Activated CD4-positive, CD25-positive, alpha-beta regulatory T cell (primary cell): ENCODE results near the gene ZNF580.

Source experiments
- DNase-seq, 4 experiments: peaks; one replicate each; lab custom pipeline; 2025; lab: John Stamatoyannopoulos, UW

The ZNF580 gene

DNA sequence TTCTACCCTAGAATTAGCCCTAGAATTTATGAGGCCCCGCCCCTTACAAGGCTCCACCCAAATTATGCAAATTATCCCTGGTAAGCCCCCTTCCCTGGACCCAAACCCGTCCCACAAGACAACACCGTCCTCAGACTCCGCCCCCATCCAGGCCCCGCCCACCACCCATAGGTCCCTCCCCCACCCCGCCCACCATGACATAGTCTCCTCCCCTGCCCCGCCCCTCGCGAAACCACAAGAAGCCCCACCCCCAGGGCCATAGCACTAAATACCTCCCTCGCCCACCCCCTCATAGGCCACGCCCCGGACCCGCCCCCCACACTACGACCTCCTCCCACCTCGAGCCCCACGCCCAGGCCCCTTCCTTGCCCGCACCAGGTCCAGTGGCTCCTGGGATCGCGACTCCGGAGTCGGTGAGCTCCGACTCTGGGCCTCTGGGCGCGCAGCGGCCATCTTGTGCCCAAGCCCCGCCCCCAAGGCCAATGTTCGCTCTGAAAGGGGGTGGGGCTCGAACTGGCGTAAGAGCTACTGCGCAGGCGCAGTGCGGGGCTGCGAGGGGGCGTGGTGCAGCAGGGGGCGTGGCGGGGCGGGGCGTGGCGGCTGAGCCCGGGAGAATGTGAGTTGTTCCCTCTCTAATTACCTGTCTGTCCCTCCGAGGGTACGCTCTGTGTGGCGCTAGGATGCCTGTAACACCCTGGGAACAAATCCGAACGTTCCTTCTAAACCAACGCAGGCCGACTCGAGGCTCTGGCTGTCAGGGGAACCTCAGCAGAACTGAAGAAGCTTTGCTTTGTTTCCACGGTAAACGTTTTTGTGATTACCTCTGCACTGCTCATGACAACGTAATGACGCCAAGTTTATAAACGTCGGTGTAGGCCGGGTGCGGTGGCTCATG is 16.4 kb upstream of the ZNF580 start, which contains the start of gene ZNF784:
Gene ZNF784 (minus strand): TSS at position 458 of the 895 bp plus-strand sequence. CDS start 5 bp downstream, at position 453.
- DNase-seq = peak; percentile 89 to 94 (median 92)

DNA sequence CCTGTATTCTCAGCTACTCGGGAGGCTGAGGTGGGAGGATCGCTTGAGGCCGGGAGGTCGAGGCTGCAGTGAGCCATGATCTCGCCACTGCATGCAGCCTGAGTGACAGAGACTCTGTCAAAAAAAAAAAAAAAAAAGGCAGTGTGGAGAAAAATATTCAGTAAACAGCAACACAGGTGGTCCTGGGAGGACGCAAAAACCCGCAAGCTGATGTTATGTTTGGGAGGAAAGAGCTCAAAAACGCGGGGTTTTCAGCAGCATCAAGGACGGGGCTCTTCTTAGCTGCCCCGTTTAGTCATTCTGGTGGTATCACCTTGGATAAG is 15.8 kb upstream of the ZNF580 start:
- DNase-seq = no peak

DNA sequence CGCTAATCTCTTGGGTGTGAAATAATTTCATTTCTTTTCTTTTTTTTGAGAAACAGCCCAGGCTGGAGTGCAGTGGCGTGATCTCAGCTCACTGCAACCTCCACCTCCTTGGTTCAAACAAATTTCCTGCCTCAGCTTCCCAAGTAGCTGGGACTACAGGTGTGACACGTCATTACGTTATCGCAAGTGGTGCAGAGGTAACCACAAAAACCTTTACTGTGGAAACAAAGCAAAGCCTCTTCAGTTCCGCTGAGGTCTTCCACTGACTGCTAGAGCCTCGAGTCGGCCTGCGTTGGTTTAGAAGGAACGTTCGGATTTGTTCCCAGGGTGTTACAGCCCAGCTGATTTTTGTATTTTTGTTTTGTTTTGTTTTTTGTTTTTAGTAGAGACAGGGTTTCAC is 14.5 kb upstream of the ZNF580 start:
- no peak for DNase-seq

DNA sequence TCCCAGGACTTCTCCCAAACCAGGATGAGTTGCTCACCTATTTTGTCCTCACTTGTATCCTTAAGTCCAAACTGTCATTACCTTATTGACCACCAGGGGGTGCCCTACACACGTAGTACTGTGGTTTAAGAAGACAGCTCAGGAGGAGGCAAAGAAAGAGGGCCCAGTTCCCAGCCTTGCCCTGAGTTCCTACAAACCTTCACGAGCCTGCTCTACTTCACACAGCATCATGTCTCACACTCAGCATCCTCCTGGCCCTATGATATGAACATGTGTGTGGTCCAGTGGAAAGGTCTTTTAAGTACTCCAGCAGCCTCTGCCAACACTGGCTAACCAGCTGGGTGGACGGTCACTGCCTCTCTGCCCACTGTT is 8.4 kb upstream of the ZNF580 start:
- peak; percentile 70 to 87 (median 77) for DNase-seq

DNA sequence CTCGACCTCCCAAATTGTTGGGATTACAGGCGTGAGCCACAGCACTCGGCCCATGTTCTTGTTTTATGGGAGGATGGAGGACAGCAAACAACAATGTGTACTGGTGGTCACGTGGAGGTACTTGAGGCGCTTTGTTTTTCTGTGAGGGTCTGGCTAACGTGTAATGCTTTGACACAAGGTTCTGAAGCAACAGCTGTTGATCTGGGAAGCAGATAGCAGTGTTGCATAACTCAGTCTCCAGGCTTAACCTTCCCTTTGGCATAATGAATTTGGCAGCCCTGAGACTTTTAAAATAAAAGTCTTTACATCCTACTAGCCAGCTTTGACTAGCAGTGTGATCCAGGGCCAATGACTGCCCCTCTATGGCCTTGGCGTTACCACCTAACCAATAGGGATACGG is 6.9 kb upstream of the ZNF580 start:
- DNase-seq = no peak

DNA sequence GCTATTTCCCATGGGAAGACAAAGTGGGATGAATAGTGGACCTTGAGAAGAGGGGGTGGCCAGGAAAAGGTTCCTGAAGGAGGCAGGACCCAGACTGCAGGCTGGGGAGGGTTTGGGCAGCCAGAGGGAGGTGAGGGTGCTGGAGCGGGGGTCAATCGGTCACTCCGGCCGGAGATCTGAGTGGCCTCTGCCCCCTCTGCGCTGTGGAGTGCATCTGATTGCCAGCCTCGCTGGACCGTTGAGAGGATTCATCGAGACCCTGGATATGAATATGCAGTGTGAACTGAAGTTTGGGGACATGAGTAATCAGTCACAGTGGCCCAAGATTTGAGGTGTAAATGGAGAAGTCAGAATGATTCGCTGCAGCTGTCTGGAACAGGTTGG is 5.5 kb upstream of the ZNF580 start:
- no peak for DNase-seq

DNA sequence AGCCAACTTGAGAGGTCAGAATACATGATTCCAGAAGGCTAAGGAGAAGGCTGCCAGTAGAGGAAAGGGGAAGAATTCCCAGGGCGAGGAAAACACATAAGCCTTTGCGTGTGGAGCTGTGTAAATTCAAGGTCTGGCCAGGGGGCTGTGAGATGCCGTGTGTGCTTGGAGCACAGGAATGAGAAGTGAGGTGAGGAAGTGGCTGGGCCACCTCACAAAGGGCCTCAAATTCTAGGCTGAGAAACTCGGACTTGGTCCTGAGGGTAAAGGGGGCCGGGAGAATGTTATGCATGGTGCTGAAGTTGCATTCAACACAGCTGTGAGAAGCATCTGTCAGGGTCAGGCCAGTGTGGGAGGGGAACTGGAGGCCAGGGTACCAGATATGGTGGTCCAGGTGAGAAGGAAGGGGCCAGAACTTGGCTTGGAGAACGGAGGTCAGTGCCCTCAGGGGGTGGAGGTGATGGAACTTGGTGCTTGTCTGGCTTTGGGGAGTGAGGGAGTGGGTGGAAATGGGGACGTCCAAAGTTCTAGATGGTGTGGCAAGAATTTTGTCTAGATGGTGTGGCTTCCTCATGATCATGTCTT is 4.9 kb upstream of the ZNF580 start:
- no peak for DNase-seq

DNA sequence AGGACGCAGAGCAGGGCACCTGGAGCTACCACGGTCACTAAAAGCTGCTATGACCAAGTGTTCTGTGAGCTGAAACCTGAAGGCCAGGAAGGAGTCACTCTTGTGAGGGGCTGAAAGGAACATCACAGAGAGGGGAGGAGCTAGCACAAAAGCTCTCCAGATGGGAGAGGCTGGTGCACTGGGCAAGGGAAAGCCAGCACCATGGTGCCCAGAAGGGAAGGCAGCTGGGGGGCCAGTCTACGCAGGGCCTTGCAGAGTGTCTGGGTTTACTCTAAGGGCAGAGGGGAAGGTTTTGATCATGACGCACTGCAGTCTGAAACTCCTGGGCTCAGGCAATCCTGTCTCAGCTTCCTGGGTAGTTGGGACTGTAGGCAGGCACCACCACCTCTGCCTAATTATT is 4.1 kb upstream of the ZNF580 start:
- DNase-seq = no peak

DNA sequence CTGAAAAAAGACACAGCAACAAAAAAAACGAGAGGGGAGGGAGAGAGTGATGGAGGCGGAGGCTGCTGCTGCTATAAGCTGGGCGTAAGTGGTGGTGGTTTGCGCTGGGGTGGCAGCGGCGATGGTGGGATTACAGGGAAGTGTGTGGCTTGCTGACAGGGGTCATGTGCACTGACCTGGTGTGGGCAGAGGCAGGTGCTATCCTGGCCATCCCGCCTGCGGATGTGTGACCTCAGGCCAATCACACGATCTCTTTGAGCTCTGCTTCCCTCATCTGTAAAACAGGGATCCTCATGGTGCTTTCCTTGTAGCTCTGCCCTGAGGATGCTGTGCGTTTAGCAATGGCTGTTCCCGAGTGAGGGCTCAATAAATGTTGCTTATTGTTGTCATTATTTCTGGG is 3.3 kb upstream of the ZNF580 start:
- no peak for DNase-seq

DNA sequence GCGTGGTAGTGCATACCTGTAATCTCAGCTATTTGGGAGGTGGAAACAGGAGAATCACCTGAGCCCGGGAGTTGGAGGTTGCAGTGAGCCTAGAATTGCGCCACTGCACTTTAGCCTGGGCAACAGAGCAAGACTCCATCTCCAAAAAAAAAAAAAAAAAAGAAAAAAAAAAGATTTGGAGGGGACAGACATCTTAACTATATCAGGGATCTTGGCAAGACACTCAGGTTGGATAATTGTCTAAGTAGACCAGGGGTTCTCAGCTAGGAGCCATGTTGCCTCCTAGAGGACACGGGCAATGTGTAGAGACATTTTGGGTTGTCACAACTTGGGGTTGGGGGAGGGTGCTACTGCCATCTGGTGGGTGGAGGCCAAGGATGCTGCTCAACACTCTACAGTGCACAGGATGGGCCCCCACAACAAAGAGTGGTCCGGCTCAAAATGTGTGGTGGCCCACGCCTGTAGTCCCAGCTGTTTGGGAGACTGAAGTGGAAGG is 1.9 kb upstream of the ZNF580 start:
- DNase-seq = peak in 2 of 4 experiments; percentile 28 to 35

DNA sequence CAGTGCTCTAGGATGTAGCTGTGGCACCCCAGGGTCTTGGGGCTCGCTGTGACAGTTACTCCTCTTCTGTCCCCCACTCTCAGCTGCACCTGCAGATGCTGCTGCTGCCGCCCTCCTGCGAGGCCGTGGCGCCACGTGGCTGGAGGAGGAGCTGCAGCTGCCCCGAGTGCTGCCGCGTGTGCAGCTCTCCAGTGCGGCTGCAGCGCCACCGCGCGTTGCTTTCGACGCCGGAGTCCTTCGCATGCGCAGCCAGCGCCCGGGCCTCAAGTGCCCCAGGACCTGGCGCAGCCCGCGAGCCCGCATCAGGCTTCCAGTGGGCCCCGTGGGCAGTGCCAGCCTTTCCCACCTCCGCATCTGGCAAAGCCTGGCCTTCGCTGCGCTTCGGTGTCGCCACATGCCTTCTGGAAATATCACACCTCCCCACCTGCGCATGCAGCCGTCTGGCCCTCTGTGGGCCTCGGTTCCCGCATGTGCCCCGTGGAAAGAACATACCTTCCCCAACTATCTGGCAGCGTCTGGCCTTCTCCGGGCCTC is 692 bp upstream of the ZNF580 start:
- peak in 3 of 4 experiments; percentile 33 to 56 (median 53) for DNase-seq

DNA sequence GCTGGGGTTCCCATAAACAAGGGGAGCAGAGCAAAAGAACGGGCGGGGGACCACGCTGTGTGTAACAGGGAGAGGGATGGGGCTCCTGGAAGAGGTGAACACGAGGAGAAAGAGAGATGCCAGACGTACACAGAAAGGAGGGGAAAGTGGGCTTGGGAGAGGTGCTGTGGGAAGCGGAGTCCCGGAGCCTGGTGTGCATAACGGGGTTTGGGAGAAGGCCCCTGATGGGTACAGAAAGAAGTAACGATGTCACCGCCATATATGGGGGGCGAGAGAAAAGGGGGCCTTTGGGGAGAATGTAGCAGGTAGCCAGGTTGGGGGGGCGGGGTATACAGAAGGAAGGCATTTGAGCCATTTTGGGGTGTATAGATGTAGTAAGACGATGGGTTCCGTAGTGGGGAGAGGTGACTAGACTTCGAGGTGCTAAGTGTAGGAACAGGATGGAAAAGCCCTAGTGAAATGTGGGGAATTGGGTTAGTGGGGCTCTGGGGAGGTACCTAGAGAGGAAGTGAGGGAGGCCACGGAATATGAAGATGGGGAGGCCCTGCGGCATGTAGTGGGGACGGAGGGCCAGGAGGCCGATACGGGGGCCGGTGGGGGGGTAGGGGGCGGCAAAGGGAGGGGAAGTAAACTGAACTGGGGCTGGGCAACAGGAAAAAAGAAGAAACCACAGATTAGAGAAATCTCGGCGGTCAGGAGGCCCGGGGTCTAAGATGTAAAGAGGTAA is 787 bp downstream of the ZNF580 start:
- DNase-seq = no peak

DNA sequence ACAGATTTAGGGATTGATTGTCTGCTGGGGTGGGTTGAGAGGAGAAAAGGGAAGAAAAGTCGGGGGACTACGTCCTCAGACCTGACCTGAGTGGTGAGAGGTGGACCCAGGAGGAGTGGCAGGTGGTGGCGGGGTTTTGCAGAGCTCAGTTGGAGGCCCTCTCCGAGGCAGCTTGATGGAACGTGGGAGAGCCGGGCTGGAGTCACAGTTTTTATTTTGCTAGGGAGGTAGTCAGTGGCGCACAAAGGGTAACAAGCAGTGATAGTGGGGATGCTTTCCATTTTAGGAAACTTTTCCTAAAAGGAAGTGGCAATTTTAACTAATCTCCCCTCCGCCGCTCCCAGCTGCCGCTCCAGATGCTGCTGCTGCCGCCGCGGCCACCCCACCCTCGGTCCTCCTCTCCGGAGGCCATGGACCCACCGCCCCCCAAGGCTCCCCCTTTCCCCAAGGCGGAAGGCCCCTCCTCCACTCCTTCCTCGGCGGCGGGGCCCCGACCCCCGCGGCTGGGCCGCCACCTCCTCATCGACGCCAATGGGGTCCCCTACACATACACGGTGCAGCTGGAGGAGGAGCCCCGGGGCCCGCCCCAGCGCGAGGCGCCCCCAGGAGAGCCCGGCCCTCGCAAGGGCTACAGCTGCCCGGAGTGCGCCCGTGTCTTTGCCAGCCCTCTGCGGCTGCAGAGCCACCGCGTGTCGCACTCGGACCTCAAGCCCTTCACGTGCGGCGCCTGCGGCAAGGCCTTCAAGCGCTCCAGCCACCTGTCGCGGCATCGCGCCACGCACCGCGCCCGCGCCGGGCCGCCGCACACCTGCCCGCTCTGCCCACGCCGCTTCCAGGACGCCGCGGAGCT is 1.6 kb downstream of the ZNF580 start:
- no peak for DNase-seq

DNA sequence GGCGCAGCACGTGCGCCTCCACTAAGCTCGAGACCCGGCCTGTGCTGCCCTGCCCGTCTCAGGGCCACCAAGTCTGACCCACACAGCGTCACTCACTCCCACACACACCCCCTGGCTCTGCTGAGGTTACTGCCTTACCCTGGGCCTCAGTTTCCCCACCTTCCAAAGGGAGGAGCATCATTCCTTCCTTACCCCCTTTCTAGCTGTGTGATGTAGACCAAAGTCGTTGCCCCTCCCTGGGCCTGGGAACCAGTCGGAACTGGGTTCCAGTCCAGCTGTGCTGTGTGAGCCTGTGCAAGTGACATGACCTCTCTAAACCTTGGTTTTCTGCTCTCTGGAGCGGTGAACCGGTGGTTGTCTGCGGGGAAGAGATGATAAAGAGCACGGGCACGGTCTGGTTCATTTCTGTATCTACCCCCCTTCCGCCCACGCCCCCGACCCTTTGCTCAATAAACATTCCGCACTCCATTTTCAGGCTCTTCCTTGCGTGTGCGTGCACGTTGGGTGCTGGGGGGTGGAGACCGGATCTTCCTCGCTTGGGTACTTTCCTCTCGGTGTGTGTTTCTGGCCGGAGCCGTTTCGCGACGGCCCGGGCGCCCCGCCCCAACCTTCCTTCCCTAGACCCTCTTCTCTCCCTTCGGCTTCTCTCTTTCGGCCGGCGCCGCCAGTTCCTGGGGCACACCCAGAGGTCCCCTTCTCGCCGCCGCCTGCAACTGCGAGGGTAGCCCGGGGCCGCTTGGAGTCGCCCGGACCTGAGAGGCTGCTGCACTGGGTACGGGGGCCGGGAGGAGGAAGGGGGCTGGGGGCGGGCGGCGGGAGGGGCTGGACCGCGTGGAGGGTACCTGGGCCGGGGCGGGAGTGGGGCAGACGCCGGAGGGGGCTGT is 2.4 kb downstream of the ZNF580 start, which contains the start of gene ZNF581:
Gene ZNF581 (plus strand): TSS at position 647 of the 884 bp plus-strand sequence. CDS start 923 bp downstream, outside the sequence.
- peak; percentile 50 to 69 (median 56) for DNase-seq

DNA sequence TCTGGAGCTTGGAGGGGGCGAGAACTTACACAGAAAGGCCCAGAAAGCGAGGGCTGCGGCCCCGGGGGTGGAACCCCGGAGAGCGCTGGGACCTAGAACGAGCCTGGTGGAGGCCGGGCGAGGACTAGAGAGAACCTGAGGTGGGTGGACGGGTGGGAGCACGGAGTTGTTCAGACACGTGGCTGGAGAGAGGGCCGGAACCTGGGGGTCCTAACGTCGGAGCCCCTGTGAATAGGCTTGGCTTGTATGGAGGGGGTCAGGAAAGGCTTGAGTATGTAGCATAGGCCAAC is 3.0 kb downstream of the ZNF580 start:
- DNase-seq = no peak

DNA sequence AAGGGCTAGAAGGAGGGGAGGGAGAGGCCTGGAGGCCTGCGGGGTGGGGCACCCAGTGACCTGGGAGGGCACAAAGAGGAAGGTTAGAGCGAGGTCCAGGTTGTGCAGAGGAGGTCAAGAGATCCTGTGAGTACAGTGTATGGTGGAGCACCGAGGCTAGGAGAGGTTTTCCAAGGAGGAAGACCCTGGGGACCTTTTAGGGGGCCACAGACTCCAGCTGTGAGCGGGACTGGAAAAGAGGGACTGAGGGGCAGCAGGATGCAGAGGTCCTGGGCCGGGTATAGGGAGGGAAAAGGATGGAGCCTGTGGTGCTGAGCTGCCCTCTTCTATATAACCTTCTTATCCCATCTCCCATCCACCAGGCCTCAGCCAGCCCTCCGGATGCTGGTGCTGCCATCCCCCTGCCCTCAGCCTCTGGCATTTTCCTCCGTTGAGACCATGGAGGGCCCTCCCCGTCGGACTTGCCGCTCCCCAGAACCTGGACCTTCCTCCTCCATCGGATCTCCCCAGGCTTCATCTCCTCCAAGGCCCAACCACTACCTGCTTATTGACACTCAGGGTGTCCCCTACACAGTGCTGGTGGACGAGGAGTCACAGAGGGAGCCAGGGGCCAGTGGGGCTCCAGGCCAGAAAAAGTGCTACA is 3.5 kb downstream of the ZNF580 start:
- no peak for DNase-seq

DNA sequence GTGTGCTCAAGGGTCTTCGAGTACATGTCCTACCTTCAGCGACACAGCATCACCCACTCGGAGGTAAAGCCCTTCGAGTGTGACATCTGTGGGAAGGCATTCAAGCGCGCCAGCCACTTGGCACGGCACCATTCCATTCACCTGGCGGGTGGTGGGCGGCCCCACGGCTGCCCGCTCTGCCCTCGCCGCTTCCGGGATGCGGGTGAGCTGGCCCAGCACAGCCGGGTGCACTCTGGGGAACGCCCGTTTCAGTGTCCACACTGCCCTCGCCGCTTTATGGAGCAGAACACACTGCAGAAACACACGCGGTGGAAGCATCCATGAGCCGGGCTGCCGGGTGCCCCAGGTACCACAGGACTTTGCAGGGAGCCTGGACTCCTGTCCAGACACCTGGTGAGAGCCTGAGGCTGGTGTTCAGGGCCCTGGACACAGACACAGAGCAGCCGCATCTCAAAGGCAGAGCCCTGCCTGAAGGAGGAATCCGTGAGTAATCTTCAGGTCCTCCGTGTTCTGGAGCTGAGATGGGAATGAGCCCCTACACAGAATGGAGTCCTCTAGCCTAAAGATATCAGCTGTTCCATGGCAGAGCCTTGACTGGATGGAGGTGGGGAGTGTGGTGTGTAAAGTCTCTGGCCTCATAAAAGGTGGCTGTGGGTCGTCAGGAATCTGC is 4.2 kb downstream of the ZNF580 start:
- no peak for DNase-seq

DNA sequence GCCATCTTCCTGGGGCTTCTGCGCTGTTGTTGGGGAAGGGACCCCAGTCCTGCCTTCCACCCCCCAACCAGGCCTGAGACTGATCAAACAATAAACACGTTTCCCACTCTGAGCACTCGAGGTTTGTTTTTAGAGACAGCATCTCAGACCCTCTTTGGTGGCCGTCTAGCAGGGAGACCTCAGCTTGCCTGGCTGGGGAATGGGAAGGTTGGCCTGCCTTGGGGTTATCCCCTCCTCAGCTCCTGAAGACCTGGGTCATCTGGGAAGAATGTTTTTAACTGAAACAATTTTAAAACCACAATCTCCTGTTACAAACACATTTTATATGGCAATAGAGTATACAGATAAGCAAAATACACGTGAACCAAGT is 4.7 kb downstream of the ZNF580 start:
- DNase-seq = no peak

DNA sequence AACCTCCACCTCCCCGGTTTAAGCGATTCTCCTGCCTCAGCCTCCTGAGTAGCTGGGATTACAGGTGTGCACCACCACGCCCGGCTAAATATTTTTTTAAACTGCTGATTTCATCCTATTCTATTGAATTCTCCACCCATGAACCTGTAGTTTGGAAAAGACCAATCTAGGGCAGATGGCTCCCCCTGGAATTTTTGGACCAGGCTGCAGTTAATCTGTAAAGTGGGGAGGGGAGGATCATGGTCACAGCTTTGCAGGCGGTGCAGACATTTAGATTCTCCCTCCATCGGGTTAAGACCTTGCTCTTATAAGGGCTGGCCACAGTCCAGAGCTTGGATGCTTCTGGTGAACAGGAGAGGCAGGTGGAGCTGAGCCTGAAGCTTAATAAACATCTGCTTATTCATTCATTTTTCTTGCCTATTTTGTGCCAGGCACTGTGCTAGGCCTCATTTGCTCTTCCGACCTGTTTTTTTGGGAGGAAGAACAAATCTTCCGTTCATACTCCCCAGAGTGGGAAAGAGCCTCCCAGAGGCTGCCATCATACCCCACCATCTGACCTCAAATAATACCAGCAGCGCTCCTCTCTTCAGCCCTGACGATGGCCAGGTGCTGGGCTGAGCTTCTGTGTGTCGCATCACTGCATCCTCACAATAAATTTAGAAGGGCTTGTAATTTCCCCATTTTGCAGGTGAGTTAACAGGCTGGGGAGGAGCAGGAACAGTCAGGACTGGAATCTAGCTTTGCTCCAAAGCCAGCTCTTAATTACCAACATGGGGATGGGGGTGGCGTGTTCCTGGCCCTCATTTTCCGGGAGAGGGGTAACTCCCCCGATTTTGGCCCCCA is 6.3 kb downstream of the ZNF580 start:
- DNase-seq = no peak
